NCI-H526 treated with DMSO at 0.1 percent for 48 hours (cell line): Measurements from ENCODE around the gene DRC7.
"Not testable (repeated sequence)": the region's sequence is repeated elsewhere in the genome, so short reads cannot be mapped to it uniquely, and the experiment has no call there.

ENCODE experiments used
- DNase-seq: peaks from one replicate; lab custom pipeline; 2025; lab: John Stamatoyannopoulos, UW

The DRC7 gene

DNA sequence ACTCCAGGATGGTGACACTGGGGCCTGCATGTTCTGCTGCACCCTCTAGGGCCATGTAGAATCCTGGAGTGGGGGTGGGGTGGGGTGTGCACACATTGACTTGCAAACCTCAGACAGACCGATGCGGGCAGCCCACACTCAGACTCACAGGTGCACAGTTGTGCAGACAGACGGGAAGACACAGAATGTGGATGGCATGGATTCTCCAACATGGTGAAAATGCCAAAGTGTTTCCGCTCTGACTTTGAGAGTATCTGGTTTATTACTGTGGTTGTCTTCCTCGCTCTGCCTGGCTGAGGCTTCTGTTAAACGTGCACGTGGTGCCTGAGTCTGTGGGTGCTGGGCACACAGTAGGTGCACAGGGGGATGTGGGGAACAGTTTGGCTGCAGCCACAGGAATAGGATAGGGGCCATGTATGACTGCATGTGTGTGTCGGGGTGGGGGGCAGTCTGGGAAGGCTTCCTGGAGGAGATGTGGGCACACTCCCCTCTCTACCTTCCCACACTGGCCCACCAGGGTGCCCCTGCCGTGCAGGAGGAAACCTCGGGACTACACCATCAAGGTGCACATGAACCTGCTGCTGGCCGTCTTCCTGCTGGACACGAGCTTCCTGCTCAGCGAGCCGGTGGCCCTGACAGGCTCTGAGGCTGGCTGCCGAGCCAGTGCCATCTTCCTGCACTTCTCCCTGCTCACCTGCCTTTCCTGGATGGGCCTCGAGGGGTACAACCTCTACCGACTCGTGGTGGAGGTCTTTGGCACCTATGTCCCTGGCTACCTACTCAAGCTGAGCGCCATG, 35.5 kb upstream of the DRC7 start:
- DNase-seq, result no peak

DNA sequence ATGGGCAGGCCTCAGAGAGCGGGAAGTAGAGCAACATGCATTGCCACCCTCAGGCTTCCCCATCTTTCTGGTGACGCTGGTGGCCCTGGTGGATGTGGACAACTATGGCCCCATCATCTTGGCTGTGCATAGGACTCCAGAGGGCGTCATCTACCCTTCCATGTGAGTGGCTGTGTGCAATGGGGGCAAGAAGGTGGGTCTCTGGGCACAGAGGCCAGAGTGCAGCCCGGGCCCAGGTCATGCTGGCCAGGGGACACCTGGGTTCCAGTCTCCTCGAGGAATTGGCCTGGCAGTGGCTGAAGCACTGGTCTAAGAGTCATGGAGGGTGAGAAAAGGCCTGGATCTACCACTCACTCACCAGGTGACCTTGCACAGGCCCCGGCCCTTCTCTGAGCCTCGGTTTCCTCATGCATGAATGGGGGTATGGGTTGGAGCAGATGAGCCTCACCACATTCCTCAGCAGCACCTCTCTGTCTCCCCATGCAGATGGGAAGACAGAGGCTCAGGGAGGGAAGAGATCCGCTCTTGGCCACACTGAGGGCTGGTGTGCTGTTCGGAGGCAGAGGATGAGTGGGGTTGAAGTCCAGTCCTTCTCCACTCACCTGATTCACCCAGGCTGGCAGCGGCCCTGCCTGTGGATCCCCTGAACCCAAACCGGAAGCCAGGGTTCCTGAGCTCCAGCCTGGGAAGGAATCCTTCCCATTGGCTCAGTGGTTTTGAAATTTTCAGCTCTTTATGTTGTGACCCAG, 33.7 kb upstream of the DRC7 start:
- DNase-seq, result no peak

DNA sequence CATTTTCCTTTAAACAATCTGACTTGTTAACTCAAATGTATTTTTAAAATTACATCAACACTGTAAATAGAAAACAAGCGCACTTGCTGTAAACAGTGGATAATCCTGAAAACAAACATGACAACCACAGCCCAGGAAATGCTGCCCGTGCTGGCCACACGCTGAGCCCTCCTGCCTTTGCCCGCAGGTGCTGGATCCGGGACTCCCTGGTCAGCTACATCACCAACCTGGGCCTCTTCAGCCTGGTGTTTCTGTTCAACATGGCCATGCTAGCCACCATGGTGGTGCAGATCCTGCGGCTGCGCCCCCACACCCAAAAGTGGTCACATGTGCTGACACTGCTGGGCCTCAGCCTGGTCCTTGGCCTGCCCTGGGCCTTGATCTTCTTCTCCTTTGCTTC, 33.1 kb upstream of the DRC7 start:
- DNase-seq, result no peak

DNA sequence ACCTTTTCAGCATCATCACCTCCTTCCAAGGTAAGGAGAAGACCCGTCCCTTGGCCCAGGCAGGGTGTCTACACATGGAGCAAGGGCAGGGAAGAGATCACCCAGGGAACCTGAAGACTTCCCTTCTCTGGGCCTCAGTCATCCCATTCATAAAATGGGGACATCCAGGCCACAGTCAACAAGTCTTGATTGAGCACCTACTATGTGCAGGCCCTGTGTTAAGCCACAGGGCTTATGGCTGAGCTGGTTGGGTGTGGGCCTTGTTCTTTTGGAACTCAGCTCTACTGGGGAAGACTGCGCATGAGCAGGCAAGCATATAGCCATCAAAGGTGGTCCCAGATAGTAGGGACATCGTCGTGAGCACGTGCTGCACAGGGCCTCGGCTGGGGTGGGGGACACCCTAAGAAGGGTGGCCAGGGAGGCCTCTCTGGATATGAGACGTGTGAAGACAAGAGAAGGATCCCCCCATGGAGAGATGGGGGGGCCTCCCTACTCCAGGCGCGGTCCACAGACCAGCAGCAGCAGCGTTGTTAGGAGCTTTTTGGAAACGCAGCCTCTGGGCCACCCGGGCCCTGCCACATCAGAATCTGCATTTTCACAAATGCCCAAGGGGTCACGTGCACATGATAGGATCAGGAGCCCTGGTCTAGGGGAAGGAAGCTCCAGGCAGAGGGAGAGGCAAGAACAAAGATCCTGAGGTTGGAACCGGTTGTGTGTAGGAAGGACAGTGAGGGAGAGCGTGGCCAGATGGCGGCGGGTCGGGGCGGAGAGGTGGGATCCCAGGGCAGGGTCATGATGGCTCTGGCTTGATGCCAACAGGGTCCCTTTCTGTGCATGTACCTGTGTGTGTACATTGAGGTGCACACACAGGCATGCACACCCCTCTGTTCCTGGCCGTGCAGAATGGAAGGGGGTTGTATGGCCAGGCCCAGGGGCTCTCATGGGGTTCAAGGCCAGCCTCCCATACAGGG, 32.4 kb upstream of the DRC7 start:
- no peak for DNase-seq

DNA sequence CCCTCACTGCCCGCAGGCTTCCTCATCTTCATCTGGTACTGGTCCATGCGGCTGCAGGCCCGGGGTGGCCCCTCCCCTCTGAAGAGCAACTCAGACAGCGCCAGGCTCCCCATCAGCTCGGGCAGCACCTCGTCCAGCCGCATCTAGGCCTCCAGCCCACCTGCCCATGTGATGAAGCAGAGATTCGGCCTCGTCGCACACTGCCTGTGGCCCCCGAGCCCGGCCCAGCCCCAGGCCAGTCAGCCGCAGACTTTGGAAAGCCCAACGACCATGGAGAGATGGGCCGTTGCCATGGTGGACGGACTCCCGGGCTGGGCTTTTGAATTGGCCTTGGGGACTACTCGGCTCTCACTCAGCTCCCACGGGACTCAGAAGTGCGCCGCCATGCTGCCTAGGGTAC, 31.2 kb upstream of the DRC7 start:
- DNase-seq, result no peak

DNA sequence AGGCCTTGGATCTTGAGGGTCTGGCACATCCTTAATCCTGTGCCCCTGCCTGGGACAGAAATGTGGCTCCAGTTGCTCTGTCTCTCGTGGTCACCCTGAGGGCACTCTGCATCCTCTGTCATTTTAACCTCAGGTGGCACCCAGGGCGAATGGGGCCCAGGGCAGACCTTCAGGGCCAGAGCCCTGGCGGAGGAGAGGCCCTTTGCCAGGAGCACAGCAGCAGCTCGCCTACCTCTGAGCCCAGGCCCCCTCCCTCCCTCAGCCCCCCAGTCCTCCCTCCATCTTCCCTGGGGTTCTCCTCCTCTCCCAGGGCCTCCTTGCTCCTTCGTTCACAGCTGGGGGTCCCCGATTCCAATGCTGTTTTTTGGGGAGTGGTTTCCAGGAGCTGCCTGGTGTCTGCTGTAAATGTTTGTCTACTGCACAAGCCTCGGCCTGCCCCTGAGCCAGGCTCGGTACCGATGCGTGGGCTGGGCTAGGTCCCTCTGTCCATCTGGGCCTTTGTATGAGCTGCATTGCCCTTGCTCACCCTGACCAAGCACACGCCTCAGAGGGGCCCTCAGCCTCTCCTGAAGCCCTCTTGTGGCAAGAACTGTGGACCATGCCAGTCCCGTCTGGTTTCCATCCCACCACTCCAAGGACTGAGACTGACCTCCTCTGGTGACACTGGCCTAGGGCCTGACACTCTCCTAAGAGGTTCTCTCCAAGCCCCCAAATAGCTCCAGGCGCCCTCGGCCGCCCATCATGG, 30.5 kb upstream of the DRC7 start:
- DNase-seq, result no peak

DNA sequence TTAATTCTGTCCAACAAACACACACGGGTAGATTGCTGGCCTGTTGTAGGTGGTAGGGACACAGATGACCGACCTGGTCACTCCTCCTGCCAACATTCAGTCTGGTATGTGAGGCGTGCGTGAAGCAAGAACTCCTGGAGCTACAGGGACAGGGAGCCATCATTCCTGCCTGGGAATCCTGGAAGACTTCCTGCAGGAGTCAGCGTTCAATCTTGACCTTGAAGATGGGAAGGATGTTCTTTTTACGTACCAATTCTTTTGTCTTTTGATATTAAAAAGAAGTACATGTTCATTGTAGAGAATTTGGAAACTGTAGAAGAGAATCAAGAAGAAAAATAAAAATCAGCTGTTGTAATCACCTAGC, 30.0 kb upstream of the DRC7 start:
- DNase-seq, result no peak

DNA sequence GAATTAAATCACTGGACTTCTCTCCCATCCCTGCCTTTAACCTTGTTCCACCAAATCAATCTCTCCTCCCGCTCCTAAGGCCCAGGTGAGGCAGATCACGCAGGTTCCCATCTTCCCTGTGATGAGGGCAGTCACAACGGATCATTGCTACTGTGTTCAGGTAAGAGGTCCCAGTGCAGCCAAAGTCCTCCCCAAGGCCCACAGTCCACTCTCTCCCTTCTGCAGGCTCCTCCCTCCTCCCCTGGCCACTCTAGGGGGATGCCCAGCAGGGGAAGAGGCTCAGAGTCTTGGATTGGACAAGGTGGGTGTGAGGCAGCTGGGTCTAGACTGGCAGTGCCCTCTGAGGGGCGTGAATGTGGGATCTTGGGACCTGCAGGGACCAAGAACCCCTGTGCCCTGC, 29.1 kb upstream of the DRC7 start:
- DNase-seq, result no peak

DNA sequence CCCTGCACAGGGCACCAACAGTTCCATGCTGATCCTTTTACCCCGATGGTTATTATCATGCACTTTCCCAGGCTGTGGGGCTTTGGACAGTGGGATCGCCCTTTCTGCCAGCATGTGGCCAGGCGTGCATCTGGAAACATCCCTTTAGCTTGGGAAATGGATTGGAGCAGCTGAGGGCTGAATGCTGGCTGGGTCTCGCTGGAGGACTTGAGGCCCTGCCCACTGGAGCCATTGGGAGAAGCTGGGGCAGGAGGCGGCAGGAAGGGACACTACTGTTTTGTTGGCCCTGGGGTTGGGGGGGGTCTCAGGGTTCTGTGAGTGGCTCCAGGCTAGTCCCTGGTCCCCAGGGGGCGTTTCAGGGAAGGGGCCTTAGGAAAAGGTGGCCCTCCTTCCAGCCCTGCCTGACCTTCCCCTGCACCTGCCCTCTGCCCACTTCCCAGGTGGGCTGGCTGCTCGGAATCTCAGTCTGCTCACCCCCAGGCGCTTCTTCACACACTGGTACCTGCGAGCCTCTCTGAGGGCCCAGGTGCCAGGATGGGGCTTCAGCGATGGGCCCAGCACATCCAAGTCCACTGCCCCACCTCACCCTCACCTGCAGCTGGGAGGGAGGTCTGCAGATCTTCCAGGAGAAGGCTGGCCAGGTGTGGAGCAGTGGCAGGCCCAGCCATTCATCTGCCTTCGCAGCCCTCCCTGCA, 28.1 kb upstream of the DRC7 start:
- DNase-seq, result no peak

DNA sequence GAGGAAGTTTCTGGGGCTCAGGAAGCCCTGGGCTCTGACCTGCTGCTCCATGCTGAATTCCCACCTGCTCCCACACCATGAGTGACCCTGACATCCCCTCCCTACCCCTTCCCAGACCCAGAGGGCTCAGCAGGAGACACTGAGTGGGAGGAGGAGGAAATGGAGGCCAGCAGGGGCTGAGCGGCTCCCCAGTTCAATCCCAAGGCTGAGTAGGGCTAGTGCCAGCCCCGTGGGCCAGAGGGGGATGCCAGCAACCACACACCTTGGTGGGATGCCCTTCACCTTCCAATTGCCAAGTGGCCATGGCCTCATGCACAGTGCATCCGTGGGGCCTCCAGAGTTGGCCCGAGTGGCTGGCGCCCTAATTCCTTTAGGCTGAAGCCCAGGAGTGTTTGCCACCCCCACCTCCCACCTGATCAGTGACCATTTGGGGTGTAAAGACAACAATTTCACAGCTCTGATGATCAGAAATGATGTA, 27.5 kb upstream of the DRC7 start:
- no peak for DNase-seq

DNA sequence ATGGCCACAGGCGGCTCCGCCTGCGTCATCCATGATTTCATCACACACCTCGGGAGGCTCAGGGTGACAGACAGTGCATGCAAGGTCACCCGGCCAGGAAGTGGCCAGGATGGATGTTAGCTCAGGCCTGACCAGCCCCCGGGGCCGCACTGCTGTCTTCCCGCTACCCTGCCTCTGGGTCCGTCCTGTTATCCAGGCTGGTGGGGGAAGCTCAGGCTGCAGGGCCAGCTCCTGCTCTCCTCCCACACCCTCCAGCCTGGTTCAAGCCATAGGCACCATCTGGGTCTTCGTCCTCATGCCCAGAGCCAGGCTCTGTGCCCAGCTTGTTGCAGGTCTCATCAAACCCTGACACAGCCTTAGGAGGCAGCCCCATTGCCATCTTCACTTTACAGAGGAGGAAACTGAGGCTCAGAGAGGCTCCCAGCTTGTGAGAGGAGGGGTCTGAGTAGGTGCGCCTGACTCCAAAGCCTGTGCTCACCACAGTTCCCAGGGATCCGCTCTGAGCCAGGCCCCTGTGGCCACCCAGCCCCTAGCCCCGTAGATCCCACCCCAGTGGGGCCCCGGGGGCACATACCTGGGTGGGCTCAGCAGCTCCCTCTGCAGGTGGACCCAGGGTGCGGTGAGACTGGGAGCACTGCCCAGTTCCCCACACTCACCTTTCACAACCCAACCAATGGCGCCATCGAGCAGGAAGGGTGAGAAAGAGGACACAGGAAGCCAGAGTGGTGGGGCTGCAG, 26.9 kb upstream of the DRC7 start:
- no peak for DNase-seq

DNA sequence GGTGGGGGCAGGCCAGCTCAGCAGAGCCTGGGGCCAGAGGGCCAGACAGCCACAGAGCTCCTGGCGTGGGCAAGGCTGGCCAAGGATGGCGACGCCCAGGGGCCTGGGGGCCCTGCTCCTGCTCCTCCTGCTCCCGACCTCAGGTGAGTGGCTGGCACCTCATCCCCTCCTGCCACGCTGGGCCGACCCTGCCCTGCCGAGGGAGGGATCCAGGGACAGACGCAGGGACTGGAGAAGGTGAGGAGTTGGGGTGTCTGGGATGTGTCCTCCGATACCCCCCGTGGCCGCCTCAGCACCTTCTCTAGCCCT, 26.4 kb upstream of the DRC7 start, which contains the start of gene ADGRG3:
TSS of gene ADGRG3 (plus strand) at position 44 of the 309 bp plus-strand sequence. CDS start at position 86, 42 bp downstream.
- no peak for DNase-seq

DNA sequence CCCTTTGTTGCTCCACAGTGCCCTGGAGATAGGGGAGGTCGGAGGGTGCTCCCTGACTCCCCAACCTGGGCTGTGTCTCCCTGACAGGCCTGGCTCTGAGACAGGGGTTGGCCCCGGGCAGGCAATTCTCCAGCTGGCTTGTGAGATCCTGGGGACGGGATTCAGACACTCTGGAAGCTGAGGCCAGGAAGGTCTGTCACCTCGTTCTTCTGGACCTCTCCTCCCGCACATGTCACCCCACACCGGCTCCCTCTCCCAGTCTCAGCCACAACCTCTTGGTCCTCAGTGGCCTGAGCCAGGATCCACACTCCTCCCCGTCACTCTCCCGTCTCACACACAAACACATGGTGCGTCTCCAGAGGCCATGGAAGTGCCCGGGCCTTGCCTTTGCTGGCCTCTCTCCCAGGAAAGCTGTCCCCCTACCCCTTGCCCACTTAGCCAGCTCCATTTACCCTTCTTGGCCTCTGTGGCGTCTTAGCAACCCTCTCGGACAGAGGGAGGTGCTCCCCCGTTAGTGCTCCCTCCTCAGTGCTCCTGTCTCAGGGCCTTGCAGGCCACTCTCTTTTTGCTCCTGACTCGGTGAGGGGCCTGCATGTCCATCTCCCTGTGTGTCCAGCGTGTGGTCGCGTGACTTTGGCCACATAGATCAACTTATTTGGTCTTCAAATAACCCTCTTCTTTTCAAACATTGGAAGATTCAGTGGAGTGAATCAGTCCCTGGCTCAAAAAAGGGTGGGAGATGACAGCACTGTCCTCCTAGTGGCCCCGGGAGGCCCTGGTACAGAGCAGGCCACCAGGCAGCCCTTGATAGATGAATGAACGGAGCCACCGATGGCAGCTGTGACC, 25.8 kb upstream of the DRC7 start:
- DNase-seq, result no peak

DNA sequence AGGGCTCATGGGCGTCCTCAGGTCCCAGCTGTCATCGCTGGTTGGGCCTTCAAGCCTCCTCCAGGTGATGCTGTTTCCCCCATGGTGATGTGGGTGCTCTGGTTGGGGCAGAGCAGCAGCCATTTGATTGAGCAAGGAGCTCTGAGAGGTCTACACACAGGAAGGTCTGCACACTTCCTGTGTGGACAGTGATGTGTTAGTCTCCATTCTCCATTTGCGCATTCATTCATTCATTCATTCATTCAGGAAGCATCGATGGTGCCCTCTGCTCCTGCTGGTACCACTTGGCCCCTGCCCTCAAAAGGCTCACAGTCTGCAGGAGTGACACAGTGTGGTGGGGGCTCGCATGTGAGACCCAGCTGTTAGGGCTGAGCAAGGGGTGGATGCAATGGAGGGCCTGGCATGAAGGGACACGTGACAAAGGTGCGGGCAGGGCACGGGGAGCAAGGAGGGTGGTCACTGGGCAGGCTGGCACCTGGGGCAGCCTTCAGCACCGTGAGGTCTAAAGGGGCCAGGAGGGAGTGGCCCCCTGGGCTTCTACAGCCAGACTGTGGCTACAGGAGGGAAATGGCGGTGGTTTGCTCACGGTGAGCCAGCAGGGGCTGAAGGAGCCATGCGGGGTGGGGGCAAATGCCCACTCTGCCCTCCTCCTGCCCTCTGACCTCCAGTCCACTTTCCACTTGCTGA, 25.0 kb upstream of the DRC7 start:
- DNase-seq, result no peak

DNA sequence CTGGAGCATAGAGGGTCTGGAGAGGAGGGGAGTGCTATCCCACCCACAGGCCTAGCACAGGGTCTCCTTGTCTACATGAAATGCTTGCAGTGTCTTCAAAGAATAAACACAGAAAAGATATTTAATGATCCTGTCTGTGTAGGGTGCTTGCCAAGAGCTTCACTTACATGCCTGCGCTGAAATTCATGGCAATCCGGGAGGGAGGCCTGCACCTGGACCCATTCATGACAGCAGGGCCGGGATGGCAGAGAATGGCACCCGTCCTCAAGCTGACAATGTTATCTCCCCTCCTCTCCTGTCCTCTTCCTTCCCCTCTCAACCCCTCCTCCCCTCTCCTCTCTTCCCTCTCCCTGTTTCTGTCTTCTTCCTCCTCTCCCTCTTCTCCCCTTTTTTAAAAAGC, 24.4 kb upstream of the DRC7 start:
- no peak for DNase-seq

DNA sequence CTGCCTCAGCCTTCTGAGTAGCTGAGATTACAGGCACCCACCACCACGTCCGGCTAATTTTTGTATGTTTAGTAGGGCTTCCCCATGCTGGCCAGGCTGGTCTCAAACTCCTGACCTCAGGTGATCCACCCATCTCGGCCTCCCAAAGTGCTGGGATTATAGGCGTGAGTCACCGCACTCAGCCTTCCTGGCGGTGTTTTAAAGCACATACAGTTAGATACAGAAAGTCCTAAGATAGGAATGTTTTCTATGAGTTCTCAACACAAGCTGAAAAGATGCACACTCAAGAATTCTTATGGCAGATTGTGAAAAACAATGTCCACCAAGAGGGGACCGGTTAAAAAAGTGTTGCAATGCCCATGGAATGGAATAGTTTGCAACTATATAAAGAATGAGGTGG, 23.2 kb upstream of the DRC7 start:
- not testable (repeated sequence) for DNase-seq

DNA sequence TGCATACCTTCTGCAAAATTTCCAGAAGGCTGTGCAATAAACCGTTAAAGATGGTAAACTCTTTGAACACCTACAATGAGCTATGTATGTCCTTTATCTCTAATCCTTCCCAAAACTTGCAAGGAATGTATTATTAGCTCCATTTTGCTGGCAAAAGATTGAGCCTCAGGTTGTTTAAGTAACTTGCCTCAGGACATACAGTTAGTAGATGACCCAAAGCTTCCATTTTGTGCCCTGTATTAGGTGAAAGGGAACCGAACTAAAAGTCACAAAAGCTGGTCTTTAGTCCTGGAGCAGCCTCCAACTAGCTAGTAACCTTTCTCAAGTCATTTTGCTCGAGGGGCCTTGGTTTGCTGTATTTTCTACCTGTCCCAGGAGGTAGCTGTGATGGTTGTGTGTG, 22.2 kb upstream of the DRC7 start:
- no peak for DNase-seq

DNA sequence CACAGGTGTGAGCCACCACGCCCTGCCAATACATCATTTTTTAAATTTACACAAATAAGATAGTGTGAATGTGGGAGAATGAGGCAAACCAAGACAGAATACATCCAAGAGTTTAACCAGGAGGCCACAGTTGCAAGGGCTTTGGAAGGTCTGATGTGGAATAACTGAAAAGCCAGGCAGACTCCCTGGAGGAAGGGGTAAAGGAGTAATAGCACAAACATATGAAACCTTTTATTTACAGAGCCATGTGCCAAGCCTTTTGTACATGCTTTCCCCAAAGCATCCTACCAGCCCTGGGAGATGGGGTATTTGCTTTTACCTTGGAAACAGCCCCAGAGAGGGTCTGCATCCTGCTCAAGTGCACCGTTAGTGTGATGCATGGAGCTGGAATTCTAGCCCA, 21.8 kb upstream of the DRC7 start:
- DNase-seq, result no peak
